HCT116 (cell line): Measurements from ENCODE around the gene SF3A2.

Source experiments
- CTCF ChIP-seq, 3 experiments: fragments of 200-600 bp in 1 of 3; sonication (generic) in 1 of 3; IDR thresholded peaks in 2 of 3; conservative IDR thresholded peaks in 1 of 3; 2 replicates each; pipeline ENCODE4 v1.5.1; 2012 to 2017; ENCODE audit warnings: low read depth in 2 of 3, low read length in 2 of 3, antibody characterized with exemption in 1 of 3, borderline replicate concordance in 1 of 3, control low read depth in 1 of 3, mild to moderate bottlenecking in 1 of 3, mixed read lengths in 1 of 3, mixed run types in 1 of 3, moderate library complexity in 1 of 3; ENCODE audit not compliant: insufficient read depth in 1 of 3
- POLR2AphosphoS5 ChIP-seq: IDR thresholded peaks from 2 replicates; pipeline ENCODE4 v1.6.1; 2011; ENCODE audit warnings: mild to moderate bottlenecking, low read depth, low read length, moderate library complexity
- REST ChIP-seq: IDR thresholded peaks from 2 replicates; pipeline ENCODE4 v1.6.1; 2012; ENCODE audit warnings: low read depth
- YY1 ChIP-seq: IDR thresholded peaks from 2 replicates; pipeline ENCODE4 v1.6.1; 2011; ENCODE audit warnings: low read length, low read depth, moderate library complexity, mild to moderate bottlenecking; ENCODE audit not compliant: insufficient replicate concordance; ENCODE audit errors: extremely low read depth

- TF ChIP-seq CTCF (IDR thresholded peaks at IDR 0.05 in 2 of 3, conservative IDR thresholded peaks at IDR 0.05 in 1 of 3; ENCODE audit: borderline replicate concordance in 1 of 3, insufficient read depth in 1 of 3, low read depth in 2 of 3, low read length in 2 of 3) (peak in 2 of 3 experiments; percentile 36 to 38; a peak in 4 of 6 replicates), POLR2AphosphoS5 (no peak), REST (no peak), YY1 (no peak)
These were observed 37.4 kb upstream of the SF3A2 start for GRCh38 chr19:2199215-2199614.
